Vagina (tissue), 2 donors: ENCODE data around the gene GNRH2.

Source experiments
- POLR2A ChIP-seq, 2 donors: fragments of 450-650 bp; IDR thresholded peaks; one replicate each; pipeline ENCODE4 v1.6.1; 2017; ENCODE audit warnings: antibody characterized with exemption in 2 of 2, mild to moderate bottlenecking in 2 of 2, moderate library complexity in 2 of 2
- TF ChIP-seq, protein P1 (sequence below), 3 experiments: fragments of 450-650 bp in 2 of 3; fragments of 200-600 bp in 1 of 3; sonication (generic) in 1 of 3; IDR thresholded peaks; one replicate each; pipeline ENCODE4 v1.5.1; 2017 to 2019; ENCODE audit warnings: antibody characterized with exemption in 3 of 3, mild to moderate bottlenecking in 2 of 3, moderate library complexity in 2 of 3

DNA sequence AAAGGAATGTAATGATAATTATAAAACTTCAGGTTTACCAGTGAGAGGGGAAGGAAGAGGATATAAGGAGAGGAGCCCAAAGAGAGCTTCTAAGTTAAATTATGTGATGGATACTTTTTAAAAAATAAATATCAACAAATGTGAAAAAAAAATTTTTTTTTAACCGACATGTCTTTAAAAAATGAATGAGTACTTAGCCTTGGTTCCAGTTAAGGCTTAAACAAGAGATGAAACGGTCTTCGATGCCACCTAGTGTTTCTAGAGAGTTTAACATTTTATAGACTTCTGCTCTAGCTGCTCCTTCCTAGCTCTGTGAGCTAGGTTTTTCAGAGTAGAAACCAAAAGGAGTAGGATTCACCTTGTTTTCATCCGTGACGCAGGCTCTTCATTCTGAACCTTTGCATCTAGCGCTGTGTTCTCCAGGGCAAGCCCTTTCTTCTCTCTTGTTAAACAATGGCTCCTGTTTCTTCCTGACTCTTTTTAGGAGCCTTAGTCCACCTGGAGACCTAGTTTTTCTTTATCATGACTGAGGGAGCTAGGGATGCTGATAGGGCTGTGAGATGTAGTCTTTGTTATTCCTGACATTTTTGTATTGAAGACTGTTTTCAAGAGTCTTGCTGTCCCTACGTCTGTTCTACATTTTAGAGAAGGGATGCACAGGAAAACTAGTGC lies 42.4 kb upstream of the GNRH2 start:
- TF ChIP-seq, protein P1, sequence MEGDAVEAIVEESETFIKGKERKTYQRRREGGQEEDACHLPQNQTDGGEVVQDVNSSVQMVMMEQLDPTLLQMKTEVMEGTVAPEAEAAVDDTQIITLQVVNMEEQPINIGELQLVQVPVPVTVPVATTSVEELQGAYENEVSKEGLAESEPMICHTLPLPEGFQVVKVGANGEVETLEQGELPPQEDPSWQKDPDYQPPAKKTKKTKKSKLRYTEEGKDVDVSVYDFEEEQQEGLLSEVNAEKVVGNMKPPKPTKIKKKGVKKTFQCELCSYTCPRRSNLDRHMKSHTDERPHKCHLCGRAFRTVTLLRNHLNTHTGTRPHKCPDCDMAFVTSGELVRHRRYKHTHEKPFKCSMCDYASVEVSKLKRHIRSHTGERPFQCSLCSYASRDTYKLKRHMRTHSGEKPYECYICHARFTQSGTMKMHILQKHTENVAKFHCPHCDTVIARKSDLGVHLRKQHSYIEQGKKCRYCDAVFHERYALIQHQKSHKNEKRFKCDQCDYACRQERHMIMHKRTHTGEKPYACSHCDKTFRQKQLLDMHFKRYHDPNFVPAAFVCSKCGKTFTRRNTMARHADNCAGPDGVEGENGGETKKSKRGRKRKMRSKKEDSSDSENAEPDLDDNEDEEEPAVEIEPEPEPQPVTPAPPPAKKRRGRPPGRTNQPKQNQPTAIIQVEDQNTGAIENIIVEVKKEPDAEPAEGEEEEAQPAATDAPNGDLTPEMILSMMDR (IDR thresholded peaks at IDR 0.05), result peak in 1 of 3 experiments; percentile 36
- no peak for TF ChIP-seq POLR2A (IDR thresholded peaks at IDR 0.05)
